Pancreas (tissue), 10 donors: Measurements from ENCODE around the gene SIGLEC15. TPM values are rescaled to one million over a fixed set of nuclear protein-coding genes. Genes with fewer than 3 reads are reported as not detected.
A peak's percentile ranks its signal among the peaks of the same experiment; 100 is the strongest.

Experiments used
- ATAC-seq, 4 donors: fragments of 200-7000 bp; cut with Tn5 transposase; one replicate each; pipeline versions ENCODE4 v1.8.0 to v1.9.1; 2020; ENCODE audit warnings: mild to moderate bottlenecking in 4 of 4, moderate library complexity in 4 of 4
- DNase-seq, 6 donors: peaks; one replicate each; pipeline ENCODE4 v3.0.0-alpha.2; 2020
- FAIRE-seq: peaks from 2 replicates; lab custom pipeline; 2012; peaks lifted over from hg19 to GRCh38; lab: Jason Lieb, UNC
- H3K27ac ChIP-seq, 4 donors: fragments of 200-600 bp; sonication (generic); 1 replicate in 3 of 4; 2 replicates in 1 of 4; pipeline versions ENCODE4 v1.5.0 to v1.8.0; 2020
- H3K27me3 ChIP-seq, 4 donors: fragments of 200-600 bp; one replicate each; pipeline ENCODE4 v1.8.0; 2021
- H3K36me3 ChIP-seq, 3 donors: fragments of 200-600 bp; sonication (generic) in 1 of 3; one replicate each; pipeline versions ENCODE4 v1.5.0 to v1.8.0; 2020 to 2021
- H3K4me1 ChIP-seq, 3 donors: fragments of 200-600 bp; one replicate each; pipeline ENCODE4 v1.8.0; 2021
- H3K4me3 ChIP-seq, 4 donors: fragments of 200-600 bp; sonication (generic) in 2 of 4; one replicate each; pipeline versions ENCODE4 v1.5.0 to v1.8.0; 2020 to 2021
- H3K9me3 ChIP-seq, 4 donors: fragments of 200-600 bp; one replicate each; pipeline ENCODE4 v1.8.0; 2021
- CTCF ChIP-seq, 4 donors: fragments of 200-600 bp; sonication (generic) in 3 of 4; IDR thresholded peaks; one replicate each; pipeline versions ENCODE4 v1.5.0 to v1.8.0; 2021; ENCODE audit warnings: antibody characterized with exemption in 4 of 4
- WGBS, 2 donors: extraction: QIAGEN DNeasy Blood & Tissue Kit; methylation state at CpG; one replicate each; pipeline ENCODE4 v1.1.7; 2013; 5-methylcytosine and 5-hydroxymethylcytosine counted together
- intact Hi-C, 3 donors: fragments of 100-400 bp; cut with DNase I; formaldehyde crosslinking; loops; one replicate each; pipeline versions ENCODE4 v1.11.1 to v1.14.2; 2022
- polyA plus RNA-seq, 2 donors: library from polyadenylated mRNA; stranded (reverse); fragments of 200-250 nt; gene quantifications; one replicate each; pipeline ENCODE4 v1.2.3, GENCODE V29; 2013
- total RNA-seq, 6 donors: library from RNA; stranded (reverse); fragmentation: NEBNext Ultra II Directional in 4 of 6; extraction: Animal tissue kit (Norgen Biotek cat#: 25700) in 4 of 6; gene quantifications; one replicate each; pipeline versions ENCODE4 v1.2.1 to v1.2.4, GENCODE V29; 2021 to 2023
- donor health status: healthy with polysubstance abuse.
- donor health status: DM: no; HTN: no; CAD: no; lungs with moderate emphysema.
- donor health status: DM: no; HTN: no; CAD: no.
- donor health status: control.
- donor health status: control.
- donor health status: Bipolar disorder and iron deficiency.
- donor health status: DM: yes; HTN: yes; CAD: no.
- donor health status: DM: no; HTN: no; CAD: no.
- donor health status: DM: no; HTN: no; CAD: no.
- donor health status: DM: yes; HTN: yes; CAD: no.

The SIGLEC15 gene
- total and polyA plus RNA-seq, 8 donors, result 0.09 to 0.73 (median 0.18) TPM

GRCh38 chr18:45874491-45875184 is 49.2 kb downstream of the SIGLEC15 start:
- FAIRE-seq (no peak), DNase-seq (no peak), ATAC-seq (no peak)
- intact Hi-C loops, result loop anchor here in 1 of 3 donors (5.0 kb wide), 1 partner anchor 182 kb away; no protein-coding TSS in a partner anchor
- TF ChIP-seq CTCF (IDR thresholded peaks at IDR 0.05), result no peak
- Histone ChIP-seq H3K9me3 (no peaks in the 10 kb centered on the region), H3K27me3 (no peaks in the 10 kb centered on the region), H3K27ac (no peak overlapping the region), H3K4me3 (no peak overlapping the region), H3K4me1 (no peaks in the 10 kb centered on the region), H3K36me3 (peaks cover 0 to 26% (median 3%) of the 10 kb centered on the region in 3 donors)
- WGBS, 2 donors, result 93 to 95% methylated on average over 5 of the region's 5 CpGs

- Histone ChIP-seq H3K27me3 (no peaks in the 10 kb centered on the region), H3K27ac (no peak overlapping the region), H3K9me3 (no peaks in the 10 kb centered on the region), H3K4me3 (no peak overlapping the region), H3K4me1 (no peaks in the 10 kb centered on the region), H3K36me3 (peaks cover 0 to 26% (median 3%) of the 10 kb centered on the region in 3 donors)
- DNase-seq (no peak), FAIRE-seq (no peak), ATAC-seq (no peak)
- TF ChIP-seq CTCF (IDR thresholded peaks at IDR 0.05), result no peak
- WGBS, 2 donors, result 93 to 96% methylated on average over 3 of the region's 3 CpGs
- intact Hi-C loops, result loop anchor here in 1 of 3 donors (5.0 kb wide), 1 partner anchor 184 kb away; no protein-coding TSS in a partner anchor
Measured at GRCh38 chr18:45876161-45876560, 50.7 kb downstream of the SIGLEC15 start.

- TF ChIP-seq CTCF (IDR thresholded peaks at IDR 0.05), result no peak
- intact Hi-C loops, result loop anchor here in 1 of 3 donors (5.0 kb wide), 1 partner anchor 185 kb away; no protein-coding TSS in a partner anchor
- H3K36me3 ChIP-seq, result peaks cover 0 to 26% (median 3%) of the 10 kb centered on the region in 3 donors
- ATAC-seq, result no peak
- H3K9me3 ChIP-seq, result no peaks in the 10 kb centered on the region
- DNase-seq, result no peak
- no peak overlapping the region for H3K27ac ChIP-seq
- no peaks in the 10 kb centered on the region for H3K4me1 ChIP-seq
- WGBS, 2 donors, result 92 to 93% methylated on average over 3 of the region's 3 CpGs
- no peak overlapping the region for H3K4me3 ChIP-seq
- FAIRE-seq, result no peak
- H3K27me3 ChIP-seq, result no peaks in the 10 kb centered on the region
Measured at GRCh38 chr18:45877403-45877802, 51.9 kb downstream of the SIGLEC15 start.

- H3K4me1 ChIP-seq, result no peaks in the 10 kb centered on the region
- H3K9me3 ChIP-seq, result no peaks in the 10 kb centered on the region
- TF ChIP-seq CTCF (IDR thresholded peaks at IDR 0.05), result peak; percentile 95 to 100 (median 98)
- no peak overlapping the region for H3K4me3 ChIP-seq
- H3K36me3 ChIP-seq, result peaks cover 0 to 35% (median 3%) of the 10 kb centered on the region in 3 donors
- 36 to 42% methylated on average over 17 of the region's 17 CpGs for WGBS, 2 donors
- no peaks in the 10 kb centered on the region for H3K27me3 ChIP-seq
- peak; percentile 85 to 100 (median 99) for ATAC-seq
- no peak for FAIRE-seq
- intact Hi-C loops, result loop anchor here in 2 of 3 donors (5.0 to 10.0 kb wide), 2 partner anchors 185 to 188 kb away; no protein-coding TSS in a partner anchor
- no peak overlapping the region for H3K27ac ChIP-seq
- DNase-seq, result peak; percentile 28 to 90 (median 70)
Measured at GRCh38 chr18:45879681-45880655, 54.5 kb downstream of the SIGLEC15 start.
